ENCODE results near the gene SHISA2.

DNA sequence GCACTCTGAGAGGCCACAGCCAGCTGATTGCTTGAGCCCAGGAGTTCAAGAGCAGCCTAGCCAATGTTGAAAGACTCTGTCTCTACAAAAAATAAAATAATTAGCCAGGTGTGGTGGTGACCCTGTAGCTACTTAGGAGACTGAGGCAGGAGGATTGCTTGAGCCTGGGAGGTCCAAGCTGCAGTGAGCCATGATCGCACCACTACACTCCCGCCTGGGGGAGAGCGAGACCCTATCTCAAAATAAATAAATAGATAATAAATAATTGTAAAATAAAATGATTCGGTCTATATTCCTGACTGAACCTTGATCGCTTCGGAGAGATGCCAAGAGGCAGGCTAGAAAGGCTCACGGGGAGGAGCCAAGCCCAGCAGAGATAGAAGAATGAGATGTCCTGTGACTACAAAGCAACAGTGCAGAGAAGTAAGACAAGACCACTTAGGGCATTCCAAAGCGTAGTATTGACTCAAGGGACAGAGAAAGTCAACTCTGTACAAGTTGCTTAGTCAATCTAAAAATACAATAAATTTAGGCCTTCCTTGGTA, 12.8 kb downstream of the SHISA2 start:
- TF ChIP-seq EZH2 (IDR thresholded peaks at IDR 0.05; ENCODE audit: insufficient read depth, poor library complexity, severe bottlenecking) (no peak), EZH2phosphoT487 (IDR thresholded peaks at IDR 0.05; ENCODE audit: insufficient read depth, low read depth) (no peak)
